Neural progenitor cell (in vitro differentiated cells): ENCODE measurements around the gene ROR2. TPM values are rescaled to one million over a fixed set of nuclear protein-coding genes. Genes with fewer than 3 reads are reported as not detected.
A peak's percentile ranks its signal among the peaks of the same experiment; 100 is the strongest.

Source experiments
- DNase-seq: peaks from one replicate; pipeline ENCODE4 v3.0.0-alpha.2; 2016; ENCODE audit warnings: low spot score
- H2AFZ ChIP-seq: fragments of 200-600 bp; sonication (generic); replicated peaks from 2 replicates; pipeline ENCODE4 v1.6.1; 2016; ENCODE audit warnings: antibody characterized with exemption
- H3F3A ChIP-seq: fragments of 200-600 bp; sonication (generic); 2 replicates; pipeline ENCODE4 v1.6.1; 2016; ENCODE audit warnings: antibody characterized with exemption, low read depth
- H3K27ac ChIP-seq: fragments of 200-600 bp; sonication (generic); 2 replicates; pipeline ENCODE4 v1.5.1; 2016; ENCODE audit warnings: mild to moderate bottlenecking
- H3K27me3 ChIP-seq: fragments of 200-600 bp; sonication (generic); 2 replicates; pipeline ENCODE4 v1.6.1; 2016; ENCODE audit warnings: mild to moderate bottlenecking, moderate library complexity
- H3K36me3 ChIP-seq: fragments of 200-600 bp; sonication (generic); 2 replicates; pipeline ENCODE4 v1.5.1; 2016
- H3K4me1 ChIP-seq: fragments of 200-600 bp; sonication (generic); 2 replicates; pipeline ENCODE4 v1.6.1; 2016; ENCODE audit warnings: mixed run types
- H3K4me2 ChIP-seq: fragments of 200-600 bp; sonication (generic); 2 replicates; pipeline ENCODE4 v1.6.1; 2016
- H3K4me3 ChIP-seq: fragments of 200-600 bp; sonication (generic); 2 replicates; pipeline ENCODE4 v1.5.1; 2016
- H3K79me2 ChIP-seq: fragments of 200-600 bp; sonication (generic); 2 replicates; pipeline ENCODE4 v1.6.1; 2016; ENCODE audit warnings: low read depth
- H3K9ac ChIP-seq: fragments of 200-600 bp; sonication (generic); 2 replicates; pipeline ENCODE4 v1.6.1; 2016
- H3K9me3 ChIP-seq: fragments of 200-600 bp; sonication (generic); 2 replicates; pipeline ENCODE4 v1.5.1; 2016; ENCODE audit warnings: low read depth
- H4K20me1 ChIP-seq: fragments of 200-600 bp; sonication (generic); 2 replicates; pipeline ENCODE4 v1.6.1; 2016; ENCODE audit warnings: low read depth
- H3K27ac Mint-ChIP-seq: 3 replicates; pipeline ENCODE4 v1.8.0; 2021; ENCODE audit warnings: mixed read lengths
- H3K27me3 Mint-ChIP-seq: 2 replicates; pipeline ENCODE4 v1.8.0; 2022; ENCODE audit warnings: low read depth, mild to moderate bottlenecking, inconsistent platforms, moderate library complexity, mixed read lengths; ENCODE audit not compliant: insufficient read depth
- H3K36me3 Mint-ChIP-seq: 3 replicates; pipeline ENCODE4 v1.8.0; 2021; ENCODE audit warnings: mixed read lengths
- H3K4me1 Mint-ChIP-seq: 3 replicates; pipeline ENCODE4 v1.8.0; 2021; ENCODE audit warnings: mixed read lengths
- H3K4me3 Mint-ChIP-seq: 3 replicates; pipeline ENCODE4 v1.8.0; 2021; ENCODE audit warnings: mild to moderate bottlenecking, moderate library complexity, mixed read lengths
- H3K9me3 Mint-ChIP-seq: 3 replicates; pipeline ENCODE4 v1.8.0; 2020; ENCODE audit warnings: mixed read lengths
- CTCF ChIP-seq: fragments of 200-600 bp; sonication (generic); IDR thresholded peaks from 2 replicates; pipeline ENCODE4 v1.5.1; 2017; ENCODE audit warnings: antibody characterized with exemption, mild to moderate bottlenecking
- EZH2 ChIP-seq: fragments of 200-600 bp; sonication (generic); IDR thresholded peaks from 2 replicates; pipeline ENCODE4 v1.6.1; 2017; ENCODE audit warnings: antibody characterized with exemption, mild to moderate bottlenecking, moderate library complexity
- EZH2phosphoT487 ChIP-seq: fragments of 200-600 bp; sonication (generic); IDR thresholded peaks from 2 replicates; pipeline ENCODE4 v1.6.1; 2017; ENCODE audit warnings: antibody characterized with exemption
- total RNA-seq: library from RNA; depleted of rRNA; stranded (reverse); fragments of >200 nt; gene quantifications from 2 replicates; pipeline ENCODE4 v1.2.3, GENCODE V29; 2015; ENCODE audit warnings: low replicate concordance

ROR2 gene
- total RNA-seq, 1 donor from 2014 or later, result 20.1 TPM

GRCh38 chr9:91884153-91884552 is 65.9 kb downstream of the ROR2 start:
- peaks cover 28% of the 10 kb centered on the region for H3K36me3 Mint-ChIP-seq
- H3K27ac Mint-ChIP-seq, result no peak overlapping the region
- H3K4me2 ChIP-seq, result peak overlapping the region; percentile 76
- H3K4me1 ChIP-seq, result peaks cover 53% of the 10 kb centered on the region
- H3K9me3 ChIP-seq, result no peaks in the 10 kb centered on the region
- H3F3A ChIP-seq, result peaks cover 40% of the 10 kb centered on the region
- no peaks in the 10 kb centered on the region for H3K36me3 ChIP-seq
- no peak for TF ChIP-seq CTCF
- H2AFZ ChIP-seq, result no peak overlapping the region
- H3K4me1 Mint-ChIP-seq, result peaks cover 52% of the 10 kb centered on the region
- peak overlapping the region; percentile 7 for H3K4me3 ChIP-seq
- DNase-seq, result peak; percentile 57
- no peaks in the 10 kb centered on the region for H3K27me3 Mint-ChIP-seq
- H4K20me1 ChIP-seq, result no peaks in the 10 kb centered on the region
- no peaks in the 10 kb centered on the region for H3K27me3 ChIP-seq
- peaks cover 4% of the 10 kb centered on the region for H3K9me3 Mint-ChIP-seq
- H3K9ac ChIP-seq, result no peak overlapping the region
- H3K27ac ChIP-seq, result peak overlapping the region; percentile 94
- peaks cover 32% of the 10 kb centered on the region for H3K79me2 ChIP-seq
- H3K4me3 Mint-ChIP-seq, result no peak overlapping the region

GRCh38 chr9:91883503-91883902 is 66.5 kb downstream of the ROR2 start:
- Histone ChIP-seq H3K27me3 (no peaks in the 10 kb centered on the region), H3K4me3 (no peak overlapping the region), H3F3A (peaks cover 40% of the 10 kb centered on the region), H3K36me3 (no peaks in the 10 kb centered on the region), H3K27ac (peak overlapping the region; percentile 94), H3K79me2 (peaks cover 28% of the 10 kb centered on the region), H4K20me1 (no peaks in the 10 kb centered on the region), H3K9ac (no peak overlapping the region), H2AFZ (no peak overlapping the region), H3K9me3 (no peaks in the 10 kb centered on the region), H3K4me1 (peaks cover 46% of the 10 kb centered on the region), H3K4me2 (peak overlapping the region; percentile 76)
- H3K27me3 Mint-ChIP-seq, result no peaks in the 10 kb centered on the region
- DNase-seq, result no peak
- peaks cover 31% of the 10 kb centered on the region for H3K36me3 Mint-ChIP-seq
- H3K27ac Mint-ChIP-seq, result peak overlapping the region; percentile 86
- H3K9me3 Mint-ChIP-seq, result peaks cover 4% of the 10 kb centered on the region
- no peak overlapping the region for H3K4me3 Mint-ChIP-seq
- TF ChIP-seq EZH2, result no peak
- TF ChIP-seq CTCF, result no peak
- no peak for TF ChIP-seq EZH2phosphoT487
- peaks cover 46% of the 10 kb centered on the region for H3K4me1 Mint-ChIP-seq

GRCh38 chr9:91882627-91883026 is 67.4 kb downstream of the ROR2 start:
- Histone ChIP-seq H3F3A (peaks cover 40% of the 10 kb centered on the region), H3K9me3 (no peaks in the 10 kb centered on the region), H3K4me1 (peaks cover 40% of the 10 kb centered on the region), H2AFZ (no peak overlapping the region), H4K20me1 (no peaks in the 10 kb centered on the region), H3K27me3 (no peaks in the 10 kb centered on the region), H3K79me2 (peaks cover 20% of the 10 kb centered on the region), H3K4me2 (no peak overlapping the region), H3K27ac (no peak overlapping the region), H3K9ac (no peak overlapping the region), H3K36me3 (no peaks in the 10 kb centered on the region), H3K4me3 (no peak overlapping the region)
- no peak for TF ChIP-seq EZH2phosphoT487
- TF ChIP-seq CTCF, result no peak
- no peak for TF ChIP-seq EZH2
- H3K27ac Mint-ChIP-seq, result no peak overlapping the region
- H3K27me3 Mint-ChIP-seq, result no peaks in the 10 kb centered on the region
- H3K36me3 Mint-ChIP-seq, result peaks cover 35% of the 10 kb centered on the region
- H3K9me3 Mint-ChIP-seq, result peaks cover 4% of the 10 kb centered on the region
- peaks cover 39% of the 10 kb centered on the region for H3K4me1 Mint-ChIP-seq
- DNase-seq, result no peak
- H3K4me3 Mint-ChIP-seq, result no peak overlapping the region
